ENCODE results near the gene RAD9A.

- TF ChIP-seq, protein P1, sequence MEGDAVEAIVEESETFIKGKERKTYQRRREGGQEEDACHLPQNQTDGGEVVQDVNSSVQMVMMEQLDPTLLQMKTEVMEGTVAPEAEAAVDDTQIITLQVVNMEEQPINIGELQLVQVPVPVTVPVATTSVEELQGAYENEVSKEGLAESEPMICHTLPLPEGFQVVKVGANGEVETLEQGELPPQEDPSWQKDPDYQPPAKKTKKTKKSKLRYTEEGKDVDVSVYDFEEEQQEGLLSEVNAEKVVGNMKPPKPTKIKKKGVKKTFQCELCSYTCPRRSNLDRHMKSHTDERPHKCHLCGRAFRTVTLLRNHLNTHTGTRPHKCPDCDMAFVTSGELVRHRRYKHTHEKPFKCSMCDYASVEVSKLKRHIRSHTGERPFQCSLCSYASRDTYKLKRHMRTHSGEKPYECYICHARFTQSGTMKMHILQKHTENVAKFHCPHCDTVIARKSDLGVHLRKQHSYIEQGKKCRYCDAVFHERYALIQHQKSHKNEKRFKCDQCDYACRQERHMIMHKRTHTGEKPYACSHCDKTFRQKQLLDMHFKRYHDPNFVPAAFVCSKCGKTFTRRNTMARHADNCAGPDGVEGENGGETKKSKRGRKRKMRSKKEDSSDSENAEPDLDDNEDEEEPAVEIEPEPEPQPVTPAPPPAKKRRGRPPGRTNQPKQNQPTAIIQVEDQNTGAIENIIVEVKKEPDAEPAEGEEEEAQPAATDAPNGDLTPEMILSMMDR (IDR thresholded peaks at IDR 0.05; ENCODE audit: low read length), result no peak
- no peak for TF ChIP-seq EZH2 (optimal IDR thresholded peaks at IDR 0.05; ENCODE audit: low read depth, low read length)
- no peak for TF ChIP-seq EZH2phosphoT487 (IDR thresholded peaks at IDR 0.05; ENCODE audit: low read length)
Observed at GRCh38 chr11:67415501-67416304, 23.9 kb downstream of the RAD9A start, which contains the start of gene CARNS1.
